Breast epithelium (tissue), 4 donors: ENCODE results near the gene MED31. TPM values are rescaled to one million over a fixed set of nuclear protein-coding genes. Genes with fewer than 3 reads are reported as not detected.

Source experiments
- DNase-seq, 2 donors: peaks; one replicate each; pipeline ENCODE4 v3.0.0-alpha.2; 2019; ENCODE audit warnings: low spot score in 2 of 2
- H3K27ac ChIP-seq, 2 donors: fragments of 200-600 bp; sonication (generic) in 1 of 2; one replicate each; pipeline ENCODE4 v1.5.1; 2016 to 2019; ENCODE audit warnings: mild to moderate bottlenecking in 1 of 2
- H3K27me3 ChIP-seq, 2 donors: fragments of 200-600 bp; sonication (generic) in 1 of 2; one replicate each; pipeline versions ENCODE4 v1.5.1 to v1.6.0; 2017 to 2019; ENCODE audit warnings: control low read depth in 1 of 2, mild to moderate bottlenecking in 1 of 2
- H3K36me3 ChIP-seq: fragments of 200-600 bp; one replicate; pipeline ENCODE4 v1.5.1; 2019
- H3K4me1 ChIP-seq, 2 donors: fragments of 200-600 bp; sonication (generic); one replicate each; pipeline ENCODE4 v1.5.1; 2016 to 2019; ENCODE audit warnings: control low read depth in 1 of 2
- H3K4me3 ChIP-seq, 3 donors: fragments of 200-600 bp; sonication (generic); 1 replicate in 2 of 3; 2 replicates in 1 of 3; pipeline ENCODE4 v1.5.1; 2016 to 2019; ENCODE audit warnings: mild to moderate bottlenecking in 3 of 3, moderate library complexity in 2 of 3
- H3K9me3 ChIP-seq, 2 donors: fragments of 200-600 bp; sonication (generic) in 1 of 2; one replicate each; pipeline ENCODE4 v1.5.1; 2016 to 2019; ENCODE audit warnings: control low read depth in 1 of 2
- CTCF ChIP-seq, 3 donors: fragments of 450-650 bp; IDR thresholded peaks; one replicate each; pipeline ENCODE4 v1.5.1; 2016 to 2017; ENCODE audit warnings: antibody characterized with exemption in 3 of 3, mild to moderate bottlenecking in 3 of 3, moderate library complexity in 3 of 3
- POLR2A ChIP-seq: fragments of 450-650 bp; IDR thresholded peaks from one replicate; pipeline ENCODE4 v1.6.1; 2016; ENCODE audit warnings: antibody characterized with exemption, mild to moderate bottlenecking, moderate library complexity
- POLR2AphosphoS5 ChIP-seq, 3 donors: sonication (generic); formaldehyde crosslinking; IDR thresholded peaks; one replicate each; pipeline ENCODE4 v1.6.1; 2017; ENCODE audit warnings: antibody characterized with exemption in 3 of 3
- intact Hi-C: fragments of 100-400 bp; cut with DNase I; formaldehyde crosslinking; loops from one replicate; pipeline ENCODE4 v1.15.1; 2023; ENCODE audit warnings: low total_unique reads
- total RNA-seq, 3 donors: library from RNA; depleted of rRNA; stranded (reverse); fragments of >200 nt; gene quantifications; one replicate each; pipeline ENCODE4 v1.1.0, GENCODE V29; 2016

Gene MED31
- total RNA-seq, 3 donors from 2014 or later, result 5.4 to 13.4 (median 12.9) TPM

DNA sequence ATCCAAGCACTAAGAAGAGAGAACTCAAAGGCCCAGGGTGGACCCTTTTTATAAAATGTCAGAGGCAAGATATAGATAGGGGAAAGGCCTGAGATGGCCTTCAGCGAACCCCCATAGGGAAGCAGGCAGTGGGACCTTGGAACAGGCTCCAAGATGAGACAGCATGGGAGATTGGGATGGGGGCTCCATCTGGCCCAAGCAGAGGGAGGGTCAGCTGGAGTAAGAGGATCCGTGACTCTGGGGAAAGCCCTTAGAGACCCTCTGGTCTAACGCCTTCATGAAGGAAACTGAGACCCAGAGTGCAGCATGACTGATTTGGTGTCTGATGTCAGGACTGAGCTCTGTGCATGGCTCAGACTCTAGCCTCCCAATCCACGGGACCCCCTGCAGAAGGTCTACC lies 30.9 kb upstream of the MED31 start:
- H3K27me3 ChIP-seq, result no peaks in the 10 kb centered on the region
- TF ChIP-seq POLR2AphosphoS5 (IDR thresholded peaks at IDR 0.05), result no peak
- no peak for TF ChIP-seq CTCF (IDR thresholded peaks at IDR 0.05)
- no peak for TF ChIP-seq POLR2A
- H3K27ac ChIP-seq, result no peak overlapping the region
- H3K4me1 ChIP-seq, result no peaks in the 10 kb centered on the region
- H3K4me3 ChIP-seq, result no peak overlapping the region
- no peaks in the 10 kb centered on the region for H3K9me3 ChIP-seq
- intact Hi-C loops, result no loop called here
- H3K36me3 ChIP-seq, result no peaks in the 10 kb centered on the region
- no peak for DNase-seq

GRCh38 chr17:6681671-6682070 lies 30.3 kb upstream of the MED31 start:
- no peak for DNase-seq
- no peaks in the 10 kb centered on the region for H3K4me1 ChIP-seq
- no peak overlapping the region for H3K27ac ChIP-seq
- H3K36me3 ChIP-seq, result no peaks in the 10 kb centered on the region
- TF ChIP-seq CTCF (IDR thresholded peaks at IDR 0.05) (no peak), POLR2AphosphoS5 (IDR thresholded peaks at IDR 0.05) (no peak), POLR2A (no peak)
- H3K9me3 ChIP-seq, result no peaks in the 10 kb centered on the region
- no peaks in the 10 kb centered on the region for H3K27me3 ChIP-seq
- intact Hi-C loops, result no loop called here
- no peak overlapping the region for H3K4me3 ChIP-seq

GRCh38 chr17:6681176-6681575 lies 29.8 kb upstream of the MED31 start:
- H3K9me3 ChIP-seq, result no peaks in the 10 kb centered on the region

DNA sequence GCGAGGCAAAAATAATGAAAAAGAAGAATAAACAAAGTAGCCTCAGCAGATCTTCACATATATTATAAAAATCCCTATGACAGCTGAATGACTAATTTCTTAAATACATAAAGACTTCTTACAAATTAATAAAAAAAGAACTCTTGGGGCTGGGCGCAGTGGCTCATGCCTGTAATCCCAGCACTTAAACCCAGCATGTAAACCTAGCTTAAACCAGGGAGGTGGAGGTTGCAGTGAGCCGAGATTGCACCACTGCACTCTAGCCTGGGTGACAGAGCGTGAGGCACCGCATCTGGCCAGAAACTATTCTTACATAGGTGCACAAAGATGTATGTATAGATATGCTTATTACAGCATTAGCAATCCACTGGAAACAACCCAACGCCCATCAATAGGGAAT lies 27.8 kb upstream of the MED31 start:
- Histone ChIP-seq H3K9me3 (no peaks in the 10 kb centered on the region), H3K4me3 (no peak overlapping the region), H3K27ac (no peak overlapping the region), H3K36me3 (no peaks in the 10 kb centered on the region), H3K4me1 (no peaks in the 10 kb centered on the region), H3K27me3 (no peaks in the 10 kb centered on the region)
- TF ChIP-seq CTCF (IDR thresholded peaks at IDR 0.05) (no peak), POLR2A (no peak), POLR2AphosphoS5 (IDR thresholded peaks at IDR 0.05) (no peak)
- no peak for DNase-seq
- intact Hi-C loops, result no loop called here

More at GRCh38 chr17:6681176-6681575, 29.8 kb upstream of the MED31 start:
- Histone ChIP-seq H3K4me1 (no peaks in the 10 kb centered on the region), H3K27ac (no peak overlapping the region), H3K27me3 (no peaks in the 10 kb centered on the region), H3K4me3 (no peak overlapping the region), H3K36me3 (no peaks in the 10 kb centered on the region)
- TF ChIP-seq CTCF (IDR thresholded peaks at IDR 0.05) (no peak), POLR2A (no peak), POLR2AphosphoS5 (IDR thresholded peaks at IDR 0.05) (no peak)
- intact Hi-C loops, result no loop called here
- DNase-seq, result no peak

- intact Hi-C loops, result no loop called here
- H3K9me3 ChIP-seq, result no peaks in the 10 kb centered on the region
Measured at GRCh38 chr17:6677946-6678345, 26.5 kb upstream of the MED31 start.

More at GRCh38 chr17:6677946-6678345, 26.5 kb upstream of the MED31 start:
- no peak for DNase-seq
- Histone ChIP-seq H3K27me3 (no peaks in the 10 kb centered on the region), H3K27ac (peak overlapping the region in 1 of 2 donors; percentile 69), H3K4me1 (no peaks in the 10 kb centered on the region), H3K36me3 (no peaks in the 10 kb centered on the region), H3K4me3 (no peak overlapping the region)
- TF ChIP-seq CTCF (IDR thresholded peaks at IDR 0.05), result no peak
- no peak for TF ChIP-seq POLR2A
- TF ChIP-seq POLR2AphosphoS5 (IDR thresholded peaks at IDR 0.05), result no peak
